ENCODE measurements around the gene CPNE5. TPM values are rescaled to one million over a fixed set of nuclear protein-coding genes. Genes with fewer than 3 reads are reported as not detected.

Gene CPNE5
- total RNA-seq, 1 donor from 2014 or later: 24.9 TPM

GRCh38 chr6:36791085-36791484 lies 48.2 kb downstream of the CPNE5 start:
- H3K4me1 Mint-ChIP-seq (ENCODE audit: unreplicated experiment): peaks cover 5% of the 10 kb centered on the region
- no peaks in the 10 kb centered on the region for H3K9me3 Mint-ChIP-seq (ENCODE audit: unreplicated experiment)
- TF ChIP-seq CTCF (IDR thresholded peaks at IDR 0.05; ENCODE audit: unreplicated experiment): no peak
- no peak overlapping the region for H3K4me3 Mint-ChIP-seq (ENCODE audit: unreplicated experiment)
- peaks cover 6% of the 10 kb centered on the region for H3K27me3 Mint-ChIP-seq (ENCODE audit: unreplicated experiment)
- no peaks in the 10 kb centered on the region for H3K36me3 Mint-ChIP-seq (ENCODE audit: low read depth, unreplicated experiment)
- DNase-seq (ENCODE audit: low spot score): no peak
- no peak overlapping the region for H3K27ac Mint-ChIP-seq (ENCODE audit: unreplicated experiment)

GRCh38 chr6:36788768-36789167 lies 50.5 kb downstream of the CPNE5 start:
- Mint-ChIP-seq H3K4me1 (ENCODE audit: unreplicated experiment) (peaks cover 3% of the 10 kb centered on the region), H3K27me3 (ENCODE audit: unreplicated experiment) (peaks cover 4% of the 10 kb centered on the region), H3K4me3 (ENCODE audit: unreplicated experiment) (no peak overlapping the region), H3K9me3 (ENCODE audit: unreplicated experiment) (no peaks in the 10 kb centered on the region), H3K36me3 (ENCODE audit: low read depth, unreplicated experiment) (no peaks in the 10 kb centered on the region), H3K27ac (ENCODE audit: unreplicated experiment) (no peak overlapping the region)
- TF ChIP-seq CTCF (IDR thresholded peaks at IDR 0.05; ENCODE audit: unreplicated experiment): no peak
- no peak for DNase-seq (ENCODE audit: low spot score)

- H3K4me1 Mint-ChIP-seq (ENCODE audit: unreplicated experiment): peaks cover 3% of the 10 kb centered on the region
- no peak for DNase-seq (ENCODE audit: low spot score)
- no peak overlapping the region for H3K4me3 Mint-ChIP-seq (ENCODE audit: unreplicated experiment)
- H3K27me3 Mint-ChIP-seq (ENCODE audit: unreplicated experiment): peaks cover 3% of the 10 kb centered on the region
- TF ChIP-seq CTCF (IDR thresholded peaks at IDR 0.05; ENCODE audit: unreplicated experiment): no peak
- H3K36me3 Mint-ChIP-seq (ENCODE audit: low read depth, unreplicated experiment): no peaks in the 10 kb centered on the region
- no peak overlapping the region for H3K27ac Mint-ChIP-seq (ENCODE audit: unreplicated experiment)
- no peaks in the 10 kb centered on the region for H3K9me3 Mint-ChIP-seq (ENCODE audit: unreplicated experiment)
These were observed 51.1 kb downstream of the CPNE5 start for GRCh38 chr6:36788186-36788585.

- peaks cover 3% of the 10 kb centered on the region for H3K4me1 Mint-ChIP-seq (ENCODE audit: unreplicated experiment)
- no peaks in the 10 kb centered on the region for H3K9me3 Mint-ChIP-seq (ENCODE audit: unreplicated experiment)
- DNase-seq (ENCODE audit: low spot score): no peak
- H3K27me3 Mint-ChIP-seq (ENCODE audit: unreplicated experiment): peaks cover 3% of the 10 kb centered on the region
- no peak for TF ChIP-seq CTCF (IDR thresholded peaks at IDR 0.05; ENCODE audit: unreplicated experiment)
- peaks cover 3% of the 10 kb centered on the region for H3K36me3 Mint-ChIP-seq (ENCODE audit: low read depth, unreplicated experiment)
- H3K4me3 Mint-ChIP-seq (ENCODE audit: unreplicated experiment): no peak overlapping the region
- H3K27ac Mint-ChIP-seq (ENCODE audit: unreplicated experiment): no peak overlapping the region
These were observed 52.0 kb downstream of the CPNE5 start for GRCh38 chr6:36787210-36787609.

- Mint-ChIP-seq H3K27ac (ENCODE audit: unreplicated experiment) (no peak overlapping the region), H3K4me1 (ENCODE audit: unreplicated experiment) (peaks cover 3% of the 10 kb centered on the region), H3K27me3 (ENCODE audit: unreplicated experiment) (no peaks in the 10 kb centered on the region), H3K9me3 (ENCODE audit: unreplicated experiment) (no peaks in the 10 kb centered on the region), H3K36me3 (ENCODE audit: low read depth, unreplicated experiment) (peaks cover 3% of the 10 kb centered on the region), H3K4me3 (ENCODE audit: unreplicated experiment) (no peak overlapping the region)
- TF ChIP-seq CTCF (IDR thresholded peaks at IDR 0.05; ENCODE audit: unreplicated experiment): no peak
- peak; percentile 24 for DNase-seq (ENCODE audit: low spot score)
These were observed 53.1 kb downstream of the CPNE5 start for GRCh38 chr6:36786055-36786675.
